Mucosa of stomach (tissue), 1 donor: ENCODE measurements around the gene NEK11.

Experiments used
- H3K27me3 ChIP-seq: one replicate; pipeline ENCODE4 v1.7.0; 2013; ENCODE audit warnings: mild to moderate bottlenecking, low read length; ENCODE audit not compliant: control insufficient read depth, insufficient read depth
- H3K36me3 ChIP-seq: one replicate; pipeline ENCODE4 v1.7.0; 2013; ENCODE audit warnings: low read length; ENCODE audit not compliant: control insufficient read depth, insufficient read depth
- H3K4me1 ChIP-seq: one replicate; pipeline ENCODE4 v1.7.0; 2013; ENCODE audit warnings: mild to moderate bottlenecking, low read length; ENCODE audit not compliant: control insufficient read depth, insufficient read depth
- H3K4me3 ChIP-seq: one replicate; pipeline ENCODE4 v1.7.0; 2013; ENCODE audit warnings: low read length
- H3K9ac ChIP-seq: one replicate; pipeline ENCODE4 v1.7.0; 2013; ENCODE audit warnings: mild to moderate bottlenecking, low read length, moderate library complexity
- H3K9me3 ChIP-seq: one replicate; pipeline ENCODE4 v1.7.0; 2013; ENCODE audit warnings: mild to moderate bottlenecking, low read length, moderate library complexity; ENCODE audit not compliant: control insufficient read depth
- donor health status: Pancreatic carcinoma.

NEK11 gene

DNA sequence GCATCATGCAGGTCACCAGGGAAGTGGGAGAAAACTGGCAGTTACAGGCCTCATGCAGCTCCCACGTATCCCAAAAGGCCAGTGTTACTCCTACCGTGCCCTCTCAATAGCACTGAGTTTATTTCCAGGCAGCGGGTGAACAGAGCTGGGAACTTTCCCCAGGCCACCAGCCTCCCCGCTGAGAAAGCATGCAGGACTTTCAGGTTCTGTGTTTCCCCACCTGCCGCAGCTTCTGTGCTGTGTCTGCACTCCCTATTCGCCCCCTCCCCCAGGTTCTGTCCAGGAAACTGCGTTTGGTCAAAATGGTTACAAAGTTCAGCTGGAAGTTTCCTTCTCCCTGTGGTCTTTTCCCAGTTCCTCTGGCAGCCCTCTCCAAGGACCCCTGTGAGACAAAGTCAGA lies 21.4 kb downstream of the NEK11 start:
- Histone ChIP-seq H3K4me3 (no peak overlapping the region), H3K9ac (no peak overlapping the region), H3K36me3 (no peaks in the 10 kb centered on the region), H3K9me3 (no peaks in the 10 kb centered on the region), H3K27me3 (no peaks in the 10 kb centered on the region), H3K4me1 (no peaks in the 10 kb centered on the region)

- Histone ChIP-seq H3K9me3 (no peaks in the 10 kb centered on the region), H3K36me3 (no peaks in the 10 kb centered on the region), H3K4me3 (no peak overlapping the region), H3K9ac (no peak overlapping the region), H3K27me3 (no peaks in the 10 kb centered on the region), H3K4me1 (no peaks in the 10 kb centered on the region)
These were observed 23.3 kb downstream of the NEK11 start for GRCh38 chr3:131050001-131050400.

- Histone ChIP-seq H3K9me3 (no peaks in the 10 kb centered on the region), H3K36me3 (no peaks in the 10 kb centered on the region), H3K4me3 (no peak overlapping the region), H3K9ac (no peak overlapping the region), H3K4me1 (no peaks in the 10 kb centered on the region), H3K27me3 (no peaks in the 10 kb centered on the region)
These were observed 26.6 kb downstream of the NEK11 start for GRCh38 chr3:131053043-131053859.

GRCh38 chr3:131067983-131068382 lies 41.3 kb downstream of the NEK11 start:
- Histone ChIP-seq H3K36me3 (no peaks in the 10 kb centered on the region), H3K4me3 (no peak overlapping the region), H3K9ac (no peak overlapping the region), H3K9me3 (no peaks in the 10 kb centered on the region), H3K4me1 (no peaks in the 10 kb centered on the region), H3K27me3 (no peaks in the 10 kb centered on the region)

- H3K4me3 ChIP-seq = no peak overlapping the region
- no peaks in the 10 kb centered on the region for H3K36me3 ChIP-seq
- no peak overlapping the region for H3K9ac ChIP-seq
- no peaks in the 10 kb centered on the region for H3K27me3 ChIP-seq
- no peaks in the 10 kb centered on the region for H3K4me1 ChIP-seq
- H3K9me3 ChIP-seq = no peaks in the 10 kb centered on the region
These were observed 45.5 kb downstream of the NEK11 start for GRCh38 chr3:131072099-131072559.

DNA sequence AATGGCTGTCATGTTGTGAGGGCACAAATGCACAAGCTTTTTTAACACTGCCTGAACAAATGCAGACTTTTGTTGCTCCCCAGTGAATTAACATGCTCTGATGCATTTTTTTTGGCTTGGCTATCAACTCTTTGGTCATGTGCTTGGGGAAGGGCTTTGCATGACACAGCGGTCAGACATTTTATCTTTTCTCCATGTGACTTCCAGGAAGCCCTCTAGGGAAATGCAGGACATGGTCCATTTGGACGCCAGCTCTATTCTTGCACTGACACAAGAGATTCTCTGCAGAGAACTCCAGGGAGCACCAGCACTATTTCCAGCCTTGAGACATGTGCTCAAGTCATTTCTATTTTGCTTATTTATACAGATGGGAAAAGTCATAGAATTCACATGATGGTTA lies 46.2 kb downstream of the NEK11 start:
- no peak overlapping the region for H3K4me3 ChIP-seq
- no peaks in the 10 kb centered on the region for H3K9me3 ChIP-seq
- no peaks in the 10 kb centered on the region for H3K27me3 ChIP-seq
- no peak overlapping the region for H3K9ac ChIP-seq
- no peaks in the 10 kb centered on the region for H3K4me1 ChIP-seq
- H3K36me3 ChIP-seq = no peaks in the 10 kb centered on the region

DNA sequence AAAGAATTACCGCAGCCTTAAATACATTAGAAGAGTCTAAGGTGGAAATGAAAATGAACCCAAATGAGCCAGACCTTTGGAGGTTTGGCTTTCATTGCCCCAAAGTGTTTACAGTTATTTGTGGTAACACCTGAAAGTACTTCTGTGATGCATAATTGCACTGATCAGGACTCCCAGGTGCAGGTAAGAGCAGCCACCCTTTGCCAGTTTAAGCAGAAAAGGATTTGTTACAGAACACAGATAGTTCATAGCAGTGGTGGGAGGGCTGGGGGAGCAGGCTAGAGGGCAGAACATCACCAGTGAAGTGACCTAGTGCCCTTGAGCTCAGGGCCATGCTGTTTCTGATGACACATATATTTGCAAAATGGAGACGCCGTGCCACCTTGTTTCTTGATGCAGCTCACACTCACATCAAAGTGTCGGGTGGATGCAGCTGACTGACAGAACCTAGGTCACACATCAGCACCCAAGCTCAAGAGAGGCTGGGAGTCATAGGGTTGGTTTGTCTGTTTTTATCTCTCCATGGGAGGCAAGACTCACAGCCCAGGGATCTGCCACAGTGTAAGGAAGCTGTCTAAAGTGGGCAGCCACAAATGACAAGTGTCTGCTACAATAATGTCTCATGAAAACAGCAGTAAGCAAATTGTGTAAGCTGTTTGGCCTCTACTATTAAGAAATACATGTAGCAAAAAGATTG lies 49.1 kb downstream of the NEK11 start:
- no peaks in the 10 kb centered on the region for H3K9me3 ChIP-seq
- no peaks in the 10 kb centered on the region for H3K27me3 ChIP-seq
- H3K36me3 ChIP-seq = no peaks in the 10 kb centered on the region
- H3K4me1 ChIP-seq = no peaks in the 10 kb centered on the region
- H3K9ac ChIP-seq = no peak overlapping the region
- H3K4me3 ChIP-seq = no peak overlapping the region

- H3K4me1 ChIP-seq = no peaks in the 10 kb centered on the region
- no peaks in the 10 kb centered on the region for H3K36me3 ChIP-seq
- no peak overlapping the region for H3K9ac ChIP-seq
- no peaks in the 10 kb centered on the region for H3K27me3 ChIP-seq
- H3K9me3 ChIP-seq = no peaks in the 10 kb centered on the region
- H3K4me3 ChIP-seq = no peak overlapping the region
These were observed 51.2 kb downstream of the NEK11 start for GRCh38 chr3:131077904-131078303.

- H3K36me3 ChIP-seq = no peaks in the 10 kb centered on the region
- H3K27me3 ChIP-seq = no peaks in the 10 kb centered on the region
- H3K4me3 ChIP-seq = no peak overlapping the region
- H3K4me1 ChIP-seq = no peaks in the 10 kb centered on the region
- no peak overlapping the region for H3K9ac ChIP-seq
- no peaks in the 10 kb centered on the region for H3K9me3 ChIP-seq
These were observed 52.4 kb downstream of the NEK11 start for GRCh38 chr3:131079086-131079485.

DNA sequence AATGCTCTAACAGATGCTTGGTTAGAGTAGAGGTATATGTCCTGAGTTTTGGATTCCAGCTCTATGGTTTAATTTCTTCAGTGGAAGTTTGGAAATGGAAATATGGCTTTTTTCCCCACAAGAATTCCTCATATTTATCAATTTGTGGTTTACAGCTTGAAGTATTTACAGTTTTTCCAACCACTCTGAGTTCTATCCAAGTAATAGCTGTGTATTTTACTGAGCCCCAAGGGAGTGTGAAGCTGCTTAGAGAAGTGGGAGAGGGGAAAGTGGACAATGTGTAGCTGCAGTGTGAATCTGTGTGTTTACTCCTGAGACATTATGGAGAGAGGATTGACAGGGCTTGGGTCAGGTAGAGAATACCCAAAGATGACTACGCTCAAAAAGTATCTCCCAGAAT lies 54.5 kb downstream of the NEK11 start:
- Histone ChIP-seq H3K4me1 (no peaks in the 10 kb centered on the region), H3K9me3 (no peaks in the 10 kb centered on the region), H3K9ac (no peak overlapping the region), H3K4me3 (no peak overlapping the region), H3K27me3 (no peaks in the 10 kb centered on the region), H3K36me3 (no peaks in the 10 kb centered on the region)

GRCh38 chr3:131082246-131082645 lies 55.6 kb downstream of the NEK11 start:
- H3K9ac ChIP-seq = no peak overlapping the region
- no peaks in the 10 kb centered on the region for H3K9me3 ChIP-seq
- no peaks in the 10 kb centered on the region for H3K4me1 ChIP-seq
- no peaks in the 10 kb centered on the region for H3K36me3 ChIP-seq
- H3K27me3 ChIP-seq = no peaks in the 10 kb centered on the region
- no peak overlapping the region for H3K4me3 ChIP-seq
